Testis (tissue), 3 donors: Measurements from ENCODE around the gene WAPL. TPM values are rescaled to one million over a fixed set of nuclear protein-coding genes. Genes with fewer than 3 reads are reported as not detected.

Experiments used
- DNase-seq: peaks from one replicate; pipeline ENCODE4 v3.0.0-alpha.2; 2019
- H3K27ac ChIP-seq, 2 donors: fragments of 200-600 bp; sonication (generic); one replicate each; pipeline ENCODE4 v1.5.1; 2019
- H3K27me3 ChIP-seq: fragments of 200-600 bp; sonication (generic); one replicate; pipeline ENCODE4 v1.5.1; 2019
- H3K36me3 ChIP-seq: fragments of 200-600 bp; sonication (generic); one replicate; pipeline ENCODE4 v1.5.1; 2017; ENCODE audit warnings: low read depth; ENCODE audit errors: missing control alignments
- H3K4me1 ChIP-seq: fragments of 200-600 bp; sonication (generic); one replicate; pipeline ENCODE4 v1.5.1; 2019
- H3K4me3 ChIP-seq, 2 donors: fragments of 200-600 bp; sonication (generic); one replicate each; pipeline ENCODE4 v1.5.1; 2017 to 2019
- H3K9me3 ChIP-seq: fragments of 200-600 bp; sonication (generic); one replicate; pipeline ENCODE4 v1.5.1; 2017
- POLR2A ChIP-seq: fragments of 450-650 bp; IDR thresholded peaks from one replicate; pipeline ENCODE4 v1.6.1; 2017; ENCODE audit warnings: antibody characterized with exemption, mild to moderate bottlenecking, moderate library complexity
- WGBS, 2 donors: methylation state at CpG; one replicate each; pipeline ENCODE4 v1.1.5; 2018; 5-methylcytosine and 5-hydroxymethylcytosine counted together
- intact Hi-C: fragments of 100-400 bp; cut with DNase I; formaldehyde crosslinking; loops from one replicate; pipeline ENCODE4 v1.15.1; 2023; ENCODE audit warnings: low total_unique reads
- polyA plus RNA-seq: library from polyadenylated mRNA; stranded (reverse); fragments of 350-450 nt; fragmentation: Illumina TruSeq; extraction: RNeasy Lipid Tissue Mini Kit (QIAGEN cat#74804); gene quantifications from one replicate; pipeline ENCODE4 v1.2.3, GENCODE V29; 2014; ENCODE audit warnings: low read depth, low replicate concordance; ENCODE audit not compliant: insufficient read depth
- total RNA-seq, 2 donors: library from RNA; depleted of rRNA; stranded (reverse); fragments of >200 nt; gene quantifications; one replicate each; pipeline ENCODE4 v1.2.3, GENCODE V29; 2016
- TF ChIP-seq, protein P1 (sequence below), 3 experiments: fragments of 450-650 bp in 2 of 3; fragments of 200-600 bp in 1 of 3; sonication (generic) in 1 of 3; IDR thresholded peaks; one replicate each; pipeline ENCODE4 v1.5.1; 2016 to 2019; ENCODE audit warnings: antibody characterized with exemption in 3 of 3, mild to moderate bottlenecking in 2 of 3, moderate library complexity in 1 of 3

Gene WAPL
- total and polyA plus RNA-seq, 3 donors from 2014 or later: 65.7 to 89.8 (median 80.8) TPM

DNA sequence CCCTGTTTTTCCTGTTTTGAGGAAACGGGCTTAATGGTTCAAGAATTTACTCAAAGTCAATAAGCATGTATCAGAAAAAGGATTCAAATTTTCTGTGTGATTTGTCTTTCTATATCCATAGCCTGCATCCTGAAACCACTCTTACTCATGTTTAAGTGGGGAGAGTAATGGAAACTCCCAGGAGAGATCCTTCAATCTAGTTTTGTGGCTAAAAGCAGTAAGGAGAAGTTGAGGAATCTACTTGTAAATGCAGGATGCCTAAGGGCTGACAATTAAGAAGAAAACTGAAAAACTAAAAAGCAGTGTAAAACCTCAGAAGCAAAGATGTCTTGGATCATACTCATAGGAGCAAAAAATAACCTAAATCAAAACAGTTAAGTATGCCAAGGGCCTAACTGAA is 86.9 kb downstream of the WAPL start:
- H3K27me3 ChIP-seq: no peaks in the 10 kb centered on the region
- no peaks in the 10 kb centered on the region for H3K9me3 ChIP-seq
- no peaks in the 10 kb centered on the region for H3K36me3 ChIP-seq
- whole genome bisulfite sequencing, 2 donors: 91 to 93% methylated on average over 1 of the region's 1 CpG
- no peaks in the 10 kb centered on the region for H3K4me1 ChIP-seq
- intact Hi-C loops: no loop called here
- DNase-seq: no peak
- H3K4me3 ChIP-seq: no peak overlapping the region
- TF ChIP-seq, protein P1, sequence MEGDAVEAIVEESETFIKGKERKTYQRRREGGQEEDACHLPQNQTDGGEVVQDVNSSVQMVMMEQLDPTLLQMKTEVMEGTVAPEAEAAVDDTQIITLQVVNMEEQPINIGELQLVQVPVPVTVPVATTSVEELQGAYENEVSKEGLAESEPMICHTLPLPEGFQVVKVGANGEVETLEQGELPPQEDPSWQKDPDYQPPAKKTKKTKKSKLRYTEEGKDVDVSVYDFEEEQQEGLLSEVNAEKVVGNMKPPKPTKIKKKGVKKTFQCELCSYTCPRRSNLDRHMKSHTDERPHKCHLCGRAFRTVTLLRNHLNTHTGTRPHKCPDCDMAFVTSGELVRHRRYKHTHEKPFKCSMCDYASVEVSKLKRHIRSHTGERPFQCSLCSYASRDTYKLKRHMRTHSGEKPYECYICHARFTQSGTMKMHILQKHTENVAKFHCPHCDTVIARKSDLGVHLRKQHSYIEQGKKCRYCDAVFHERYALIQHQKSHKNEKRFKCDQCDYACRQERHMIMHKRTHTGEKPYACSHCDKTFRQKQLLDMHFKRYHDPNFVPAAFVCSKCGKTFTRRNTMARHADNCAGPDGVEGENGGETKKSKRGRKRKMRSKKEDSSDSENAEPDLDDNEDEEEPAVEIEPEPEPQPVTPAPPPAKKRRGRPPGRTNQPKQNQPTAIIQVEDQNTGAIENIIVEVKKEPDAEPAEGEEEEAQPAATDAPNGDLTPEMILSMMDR (IDR thresholded peaks at IDR 0.05): no peak
- TF ChIP-seq POLR2A: no peak
- no peak overlapping the region for H3K27ac ChIP-seq

DNA sequence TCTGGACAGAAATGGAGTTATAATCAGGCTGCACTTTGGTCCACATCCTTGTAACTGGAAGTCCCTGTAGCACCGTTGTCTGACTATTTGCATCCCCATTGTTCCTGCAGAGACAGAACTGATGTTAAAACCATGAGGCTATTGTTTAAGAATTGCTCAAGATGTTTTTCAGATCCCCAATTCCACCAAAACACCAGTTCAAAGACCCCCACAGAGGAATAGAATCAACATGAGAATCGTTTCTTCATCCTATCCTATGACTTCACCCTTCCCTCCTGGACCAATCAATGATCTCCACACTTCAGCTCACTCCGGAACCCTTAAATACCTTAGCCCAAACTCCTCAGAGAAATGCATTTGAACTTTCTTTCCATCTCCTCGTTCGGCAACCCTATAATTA is 97.9 kb downstream of the WAPL start:
- 53 to 55% methylated on average over 5 of the region's 5 CpGs for WGBS, 2 donors
- intact Hi-C loops: no loop called here
- no peak for DNase-seq

GRCh38 chr10:86419101-86419500 is 102.5 kb downstream of the WAPL start:
- Histone ChIP-seq H3K36me3 (no peaks in the 10 kb centered on the region), H3K27ac (no peak overlapping the region), H3K27me3 (no peaks in the 10 kb centered on the region), H3K4me3 (no peak overlapping the region), H3K4me1 (no peaks in the 10 kb centered on the region), H3K9me3 (no peaks in the 10 kb centered on the region)
- TF ChIP-seq, protein P1 (IDR thresholded peaks at IDR 0.05): no peak
- no peak for TF ChIP-seq POLR2A
- DNase-seq: no peak
- 74 to 75% methylated on average over 2 of the region's 2 CpGs for WGBS, 2 donors
- intact Hi-C loops: no loop called here

More for the DNA sequence above, 97.9 kb downstream of the WAPL start:
- TF ChIP-seq, protein P1 (IDR thresholded peaks at IDR 0.05): no peak
- no peak for TF ChIP-seq POLR2A
- Histone ChIP-seq H3K4me3 (no peak overlapping the region), H3K36me3 (no peaks in the 10 kb centered on the region), H3K27ac (no peak overlapping the region), H3K9me3 (no peaks in the 10 kb centered on the region), H3K27me3 (no peaks in the 10 kb centered on the region), H3K4me1 (no peaks in the 10 kb centered on the region)

DNA sequence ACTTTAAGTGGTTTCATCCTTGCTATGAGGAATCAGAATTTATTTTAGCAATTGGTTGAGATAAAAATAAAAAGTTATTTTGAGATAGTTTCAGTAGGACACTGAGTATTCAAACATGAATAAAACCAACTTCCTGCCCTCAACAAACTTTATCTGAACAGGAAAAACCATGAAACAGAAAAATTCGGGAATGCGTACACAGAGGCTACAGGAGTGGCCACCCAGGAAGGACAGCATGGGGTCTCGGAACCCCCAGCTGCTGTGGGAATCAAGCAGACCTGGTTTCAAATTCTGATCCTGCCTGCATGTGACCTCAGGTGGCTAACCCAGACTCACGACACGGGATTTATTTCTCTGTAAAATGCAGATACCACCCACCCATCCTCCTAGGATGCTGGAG is 106.0 kb downstream of the WAPL start:
- intact Hi-C loops: no loop called here
- no peak overlapping the region for H3K27ac ChIP-seq
- no peaks in the 10 kb centered on the region for H3K4me1 ChIP-seq
- no peak overlapping the region for H3K4me3 ChIP-seq
- no peaks in the 10 kb centered on the region for H3K36me3 ChIP-seq
- WGBS, 2 donors: 53 to 61% methylated on average over 5 of the region's 5 CpGs
- no peak for TF ChIP-seq POLR2A
- TF ChIP-seq, protein P1 (IDR thresholded peaks at IDR 0.05): no peak
- H3K27me3 ChIP-seq: no peaks in the 10 kb centered on the region
- no peaks in the 10 kb centered on the region for H3K9me3 ChIP-seq
- DNase-seq: no peak

DNA sequence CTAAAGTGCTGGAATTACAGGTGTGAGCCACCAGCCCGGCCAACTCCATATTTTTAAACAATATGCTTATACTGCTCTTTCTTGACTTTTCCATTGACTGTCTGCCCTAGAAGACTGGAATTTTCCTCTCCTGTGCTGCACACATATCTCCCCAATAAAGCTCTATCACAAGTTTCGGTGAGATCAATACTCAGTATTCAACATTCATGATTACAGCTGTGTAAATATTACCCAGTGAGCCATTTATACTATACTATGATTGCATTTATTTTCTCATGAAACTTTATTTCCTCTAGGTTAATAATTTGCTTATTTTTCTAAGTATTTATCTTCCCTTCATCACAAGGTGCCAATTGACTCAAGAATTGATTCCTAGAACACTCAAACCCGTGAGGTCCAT is 106.5 kb downstream of the WAPL start:
- Histone ChIP-seq H3K36me3 (no peaks in the 10 kb centered on the region), H3K27me3 (no peaks in the 10 kb centered on the region), H3K9me3 (no peaks in the 10 kb centered on the region), H3K4me1 (no peaks in the 10 kb centered on the region), H3K4me3 (no peak overlapping the region), H3K27ac (no peak overlapping the region)
- intact Hi-C loops: no loop called here
- TF ChIP-seq, protein P1 (IDR thresholded peaks at IDR 0.05): no peak
- TF ChIP-seq POLR2A: no peak
- DNase-seq: no peak
- WGBS, 2 donors: 91 to 99% methylated on average over 3 of the region's 3 CpGs
